IPS-11a (cell line): ENCODE measurements around the gene MARCHF5.
A peak's percentile ranks its signal among the peaks of the same experiment; 100 is the strongest.

ENCODE experiments used
- H3K4me3 ChIP-seq: one replicate; pipeline ENCODE4 v1.5.1; 2013; ENCODE audit warnings: low read depth, low read length, control low read depth

MARCHF5 gene

DNA sequence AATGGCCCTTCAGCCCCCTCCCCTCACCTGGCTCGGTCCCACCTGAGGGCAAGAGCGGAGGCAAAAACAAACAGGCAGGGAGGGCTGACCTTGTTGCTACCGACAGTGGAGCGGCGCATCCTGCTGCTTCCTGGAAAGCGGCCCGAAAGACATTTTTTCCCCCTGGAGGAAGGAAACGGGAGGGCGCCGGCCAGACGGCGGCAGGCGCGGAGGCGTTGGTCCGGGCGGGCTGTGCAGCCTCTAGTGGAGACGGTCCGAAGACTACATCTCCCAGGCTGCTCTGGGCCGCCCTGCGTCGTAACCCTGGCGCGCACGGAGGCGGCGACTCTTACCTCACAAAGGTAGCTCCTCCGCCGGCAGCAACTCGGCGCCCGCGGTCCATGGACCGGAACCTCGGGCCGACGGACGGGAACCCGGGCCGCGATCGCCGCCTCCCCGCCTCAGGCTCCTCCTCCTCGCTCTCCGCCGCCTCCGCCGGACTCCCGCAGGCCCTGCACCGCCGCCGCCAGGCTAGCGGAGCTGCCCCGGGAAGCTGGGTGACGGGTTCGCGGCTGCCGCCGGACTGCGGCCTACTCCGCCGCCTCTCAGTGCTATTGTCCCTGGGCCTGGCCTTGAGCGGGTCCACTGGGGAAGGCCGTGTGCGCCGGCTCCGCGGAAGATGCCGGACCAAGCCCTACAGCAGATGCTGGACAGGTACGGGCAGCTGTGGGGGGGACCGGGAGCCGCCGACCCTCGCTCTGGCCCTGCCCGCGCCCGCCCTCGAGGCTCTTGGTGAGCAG, at the start of gene MARCHF5, which contains the start of gene CPEB3:
Gene MARCHF5 (plus strand): TSS at position 331 of the 779 bp plus-strand sequence. CDS start 328 bp downstream, at position 659.
Gene CPEB3 (minus strand): TSS at position 242 of the 779 bp plus-strand sequence. CDS start 50,728 bp downstream, outside the sequence.
- peak within 1 kb of the TSS; percentile 87 for H3K4me3 ChIP-seq

DNA sequence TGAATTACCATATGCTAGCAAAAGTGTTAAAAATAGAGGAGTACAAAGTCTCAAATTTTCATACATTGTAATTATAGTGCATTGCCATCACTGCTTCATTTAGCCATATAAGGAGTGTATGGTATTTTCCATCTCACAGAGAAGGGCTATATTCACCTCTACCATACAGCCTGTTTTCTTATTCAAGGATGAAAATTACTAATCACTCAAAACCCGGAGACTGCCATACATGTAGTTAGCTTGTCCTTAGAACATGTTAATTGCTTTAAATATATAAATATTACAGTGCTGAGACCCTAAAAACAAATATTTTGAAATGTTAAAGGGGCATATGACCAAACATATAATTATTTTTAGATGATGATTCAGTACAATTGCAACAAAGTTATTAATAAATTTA, 49.5 kb upstream of the MARCHF5 start:
- H3K4me3 ChIP-seq: no peak overlapping the region

GRCh38 chr10:92242380-92242779, 48.6 kb upstream of the MARCHF5 start:
- no peak overlapping the region for H3K4me3 ChIP-seq

DNA sequence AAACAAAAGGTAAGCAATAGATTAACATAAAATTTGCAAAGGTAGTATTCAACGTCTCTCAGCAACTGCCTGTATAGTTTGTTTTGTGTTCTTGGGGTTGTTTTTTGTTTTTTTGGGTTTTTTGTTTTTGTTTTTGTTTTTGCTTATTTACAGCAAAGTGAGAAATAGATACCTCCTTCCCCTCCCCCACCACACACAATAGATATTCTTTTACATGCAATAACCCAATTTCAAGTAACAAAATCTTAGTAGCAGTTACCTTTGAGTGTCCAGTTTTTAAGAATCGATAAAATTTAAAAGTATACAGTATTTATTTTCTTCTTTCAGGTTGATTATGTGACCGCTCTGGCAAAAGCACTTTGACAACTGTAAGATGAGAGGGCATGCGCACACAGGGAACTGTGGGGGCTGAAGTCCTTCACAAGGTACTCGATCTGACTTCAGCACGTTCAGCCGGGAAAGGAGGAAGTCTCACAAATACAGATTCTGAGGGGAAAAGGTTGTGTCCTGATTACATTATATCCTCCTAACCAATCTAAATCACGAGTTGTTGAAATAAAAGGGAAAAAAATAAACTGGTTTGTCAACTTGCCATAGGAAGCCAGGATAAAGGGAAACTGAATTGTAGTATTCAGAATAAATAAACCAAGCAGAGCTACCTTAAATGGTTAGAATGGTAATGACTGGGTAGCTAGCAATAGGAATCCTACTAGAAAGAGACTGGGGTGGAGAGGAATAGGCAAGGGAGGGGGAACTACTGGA, 47.9 kb upstream of the MARCHF5 start:
- peak overlapping the region; percentile 2 for H3K4me3 ChIP-seq

GRCh38 chr10:92244796-92245195, 46.2 kb upstream of the MARCHF5 start:
- H3K4me3 ChIP-seq: no peak overlapping the region

DNA sequence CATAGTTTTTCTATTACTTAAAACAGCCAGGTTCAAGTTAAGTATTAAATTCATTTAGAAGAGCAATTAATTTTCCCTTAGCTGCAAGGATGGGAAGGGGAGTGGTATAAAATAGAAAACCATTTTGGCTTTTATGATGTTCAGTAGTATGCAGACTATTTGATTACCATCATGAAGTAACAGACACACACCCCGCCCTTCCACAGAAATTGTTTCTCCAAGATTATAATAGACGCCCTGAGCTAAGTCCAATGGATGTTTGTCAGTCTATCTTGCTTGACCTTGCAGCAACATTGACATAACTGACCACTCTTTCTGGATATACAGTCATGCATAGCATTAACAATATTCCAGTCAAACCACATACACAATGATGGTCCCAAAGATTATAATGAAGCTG, 42.4 kb upstream of the MARCHF5 start:
- H3K4me3 ChIP-seq: no peak overlapping the region

DNA sequence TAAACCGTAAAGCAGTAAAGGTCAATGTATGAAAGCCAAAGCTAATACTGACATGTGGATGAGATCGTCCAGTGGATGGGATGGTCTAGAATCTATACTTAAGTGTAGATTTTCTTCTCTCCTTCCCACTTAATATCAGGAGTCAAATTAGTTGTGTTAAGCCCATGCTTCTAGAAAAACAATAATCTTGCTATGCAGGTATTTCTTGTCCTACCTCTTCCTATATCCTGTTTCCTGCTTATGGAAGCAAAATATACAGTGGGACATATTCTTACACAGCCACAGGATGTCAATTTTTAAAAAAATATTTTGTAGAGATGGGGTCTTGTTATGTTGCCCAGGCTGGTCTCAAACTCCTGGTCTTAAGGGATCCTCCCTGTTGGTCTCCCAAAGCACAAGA, 27.6 kb upstream of the MARCHF5 start:
- H3K4me3 ChIP-seq: no peak overlapping the region

DNA sequence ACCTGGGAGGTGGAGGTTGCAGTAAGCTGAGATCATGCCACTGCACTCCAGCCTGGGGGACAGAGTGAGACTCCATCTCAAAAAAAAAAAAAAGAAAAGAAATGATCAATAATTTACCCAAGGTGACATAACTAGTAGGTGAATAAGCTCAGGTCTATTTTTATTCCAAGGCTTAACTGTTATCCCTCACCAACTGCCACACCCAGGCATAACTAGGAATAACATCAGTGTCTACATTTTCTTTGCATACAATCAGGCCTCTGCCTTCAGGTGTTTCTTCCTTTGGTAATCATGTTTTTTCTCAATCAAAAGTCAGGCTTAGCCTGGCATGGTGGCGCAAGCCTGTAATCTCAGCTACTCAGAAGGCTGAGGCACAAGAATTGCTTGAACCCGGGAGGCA, 26.7 kb upstream of the MARCHF5 start:
- no peak overlapping the region for H3K4me3 ChIP-seq

- H3K4me3 ChIP-seq: no peak overlapping the region
These were observed 25.2 kb upstream of the MARCHF5 start for GRCh38 chr10:92265687-92266258.

GRCh38 chr10:92267343-92267742, 23.6 kb upstream of the MARCHF5 start:
- no peak overlapping the region for H3K4me3 ChIP-seq

GRCh38 chr10:92268748-92269147, 22.2 kb upstream of the MARCHF5 start:
- H3K4me3 ChIP-seq: no peak overlapping the region

DNA sequence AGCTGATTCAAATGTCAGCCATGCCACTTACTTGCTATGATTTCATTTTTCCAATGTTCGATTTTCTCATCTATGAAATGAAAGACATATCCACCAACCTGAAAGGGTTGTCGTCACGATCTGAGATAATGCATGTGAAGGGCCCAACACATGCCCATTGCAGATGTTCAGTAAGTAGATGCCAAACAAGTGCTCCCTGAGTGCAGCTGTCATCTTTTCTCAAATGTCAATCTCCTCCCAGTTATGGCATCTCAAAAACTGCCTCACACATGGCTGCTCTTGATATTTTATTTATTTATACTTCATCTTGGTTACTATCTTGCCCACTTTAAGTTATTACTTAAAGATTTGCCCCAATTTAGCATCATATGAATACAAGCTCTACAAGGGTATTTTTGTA, 16.9 kb upstream of the MARCHF5 start:
- no peak overlapping the region for H3K4me3 ChIP-seq

GRCh38 chr10:92278996-92279696, 11.8 kb upstream of the MARCHF5 start:
- no peak overlapping the region for H3K4me3 ChIP-seq

DNA sequence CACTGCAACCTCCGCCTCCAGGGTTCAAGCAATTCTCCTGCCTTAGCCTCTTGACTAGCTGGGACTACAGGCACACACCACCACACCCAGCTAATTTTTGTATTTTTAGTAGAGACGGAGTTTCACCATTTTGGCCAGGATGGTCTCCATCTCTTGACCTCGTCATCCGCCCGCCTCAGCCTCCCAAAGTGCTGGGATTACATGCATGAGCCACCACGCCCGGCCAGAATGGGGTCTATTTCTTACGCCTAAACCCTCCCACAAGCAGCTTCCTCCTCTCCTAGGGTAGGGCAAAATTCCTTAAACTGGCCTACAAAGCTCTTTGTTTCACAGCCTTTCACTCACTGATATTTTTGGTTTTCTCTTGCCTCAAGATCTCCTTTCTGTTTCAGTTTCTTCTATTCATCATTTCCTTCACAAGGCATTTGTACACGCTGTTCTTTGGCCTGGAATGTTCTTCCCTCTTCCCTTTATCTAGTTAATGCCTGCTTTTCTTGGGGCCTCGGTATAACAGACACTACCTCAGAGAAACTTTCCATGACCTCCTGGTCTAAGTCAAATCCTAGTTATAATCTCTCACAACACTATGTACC, 6.8 kb upstream of the MARCHF5 start:
- H3K4me3 ChIP-seq: no peak overlapping the region

DNA sequence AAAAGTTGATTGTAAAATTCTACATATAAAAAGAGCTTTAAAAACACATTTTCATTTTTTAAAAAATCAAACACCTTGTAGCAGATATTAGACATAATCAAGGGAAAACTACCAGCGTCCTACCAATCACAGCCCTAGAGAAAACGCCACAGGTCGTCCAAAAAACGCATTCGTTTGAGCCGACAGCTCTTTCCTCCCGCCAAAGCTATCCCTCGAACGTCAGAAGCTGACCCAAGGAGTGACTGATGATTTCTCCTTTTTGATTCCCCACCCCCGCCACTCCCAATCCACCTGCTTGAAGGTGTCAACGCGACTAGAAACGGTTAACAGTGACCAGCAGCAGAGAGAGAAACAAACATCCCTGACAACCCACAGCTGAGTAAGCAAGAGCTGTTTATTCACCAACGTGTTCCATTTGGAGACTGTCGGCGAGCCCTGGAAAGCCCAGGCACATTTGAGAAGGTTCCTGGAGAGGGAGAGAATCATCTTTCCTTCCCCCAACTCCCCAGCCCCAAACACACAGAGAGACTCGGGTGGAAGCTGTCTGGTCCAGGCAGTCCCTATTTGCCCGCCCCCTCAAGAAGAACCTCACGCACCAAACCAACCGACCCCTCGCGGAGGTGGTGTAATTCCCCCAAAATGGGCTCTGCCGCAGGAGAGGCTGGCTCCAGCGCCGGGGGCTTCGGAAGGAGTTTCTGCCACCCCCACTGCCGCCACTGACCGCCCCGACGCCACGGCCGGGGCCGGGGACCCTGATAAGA, 711 bp upstream of the MARCHF5 start:
- peak overlapping the region; percentile 87 for H3K4me3 ChIP-seq

DNA sequence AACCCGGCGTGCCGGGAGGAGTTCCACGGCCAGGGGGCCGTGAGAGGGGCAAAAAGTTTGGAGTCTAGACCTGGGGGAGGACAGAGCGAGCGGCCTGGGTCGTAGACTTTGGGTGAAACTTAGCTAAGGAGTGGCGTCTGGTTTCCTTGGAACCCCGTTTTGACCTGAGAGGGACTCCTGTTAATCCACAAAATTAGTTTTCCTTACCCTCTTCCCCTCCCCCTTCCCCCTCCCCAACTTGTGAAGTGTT, 574 bp downstream of the MARCHF5 start:
- peak overlapping the region; percentile 87 for H3K4me3 ChIP-seq

- H3K4me3 ChIP-seq: peak overlapping the region; percentile 87
These were observed 1.2 kb downstream of the MARCHF5 start for GRCh38 chr10:92291921-92292845.

- H3K4me3 ChIP-seq: no peak overlapping the region
These were observed 7.5 kb downstream of the MARCHF5 start for GRCh38 chr10:92298487-92298886.

- no peak overlapping the region for H3K4me3 ChIP-seq
These were observed 12.1 kb downstream of the MARCHF5 start for GRCh38 chr10:92303096-92303495.
